MCF 10A (cell line): ENCODE data around the gene HYCC2. TPM values are rescaled to one million over a fixed set of nuclear protein-coding genes. Genes with fewer than 3 reads are reported as not detected.

Experiments
- BruUV-seq: library from RNA; stranded (reverse); fragments of 400-500 nt; replicated peaks from 2 replicates; lab custom pipeline; 2021; lab: Mats Ljungman, UMichigan
- CTCF ChIA-PET: fragments of 300-600 bp; sonication (Branson Sonifier 250); formaldehyde crosslinking; extraction: SDS; loops from one replicate; lab custom pipeline; 2021; ENCODE audit warnings: antibody characterized with exemption, inconsistent platforms; lab: Yijun Ruan, JAX
- POLR2A ChIA-PET: fragments of 300-600, 350-650 bp; sonication (Branson Sonifier 250); formaldehyde crosslinking; extraction: SDS; loops from one replicate; lab custom pipeline; 2020; ENCODE audit warnings: antibody characterized with exemption, inconsistent platforms; lab: Yijun Ruan, JAX
- DNase-seq: peaks from one replicate; pipeline ENCODE4 v3.0.0-alpha.2; 2018; ENCODE audit not compliant: unreplicated experiment
- H3K27ac Mint-ChIP-seq: one replicate; pipeline ENCODE4 v1.8.0; 2022; ENCODE audit warnings: mild to moderate bottlenecking, low read depth, mixed read lengths; ENCODE audit not compliant: unreplicated experiment
- H3K27me3 Mint-ChIP-seq: one replicate; pipeline ENCODE4 v1.8.0; 2022; ENCODE audit warnings: mixed read lengths; ENCODE audit not compliant: insufficient read depth, unreplicated experiment
- H3K36me3 Mint-ChIP-seq: one replicate; pipeline ENCODE4 v1.8.0; 2022; ENCODE audit warnings: mild to moderate bottlenecking, moderate library complexity, mixed read lengths; ENCODE audit not compliant: insufficient read depth, unreplicated experiment
- H3K4me1 Mint-ChIP-seq: one replicate; pipeline ENCODE4 v1.8.0; 2022; ENCODE audit warnings: mixed read lengths; ENCODE audit not compliant: insufficient read depth, unreplicated experiment
- H3K4me3 Mint-ChIP-seq: one replicate; pipeline ENCODE4 v1.8.0; 2022; ENCODE audit warnings: mild to moderate bottlenecking, moderate library complexity, mixed read lengths; ENCODE audit not compliant: unreplicated experiment
- H3K9me3 Mint-ChIP-seq: one replicate; pipeline ENCODE4 v1.8.0; 2022; ENCODE audit warnings: mixed read lengths; ENCODE audit not compliant: unreplicated experiment
- intact Hi-C: fragments of 100-400 bp; cut with micrococcal nuclease; formaldehyde crosslinking; loops from 2 replicates; pipeline ENCODE4 v1.14.1; 2022
- total RNA-seq: library from RNA; stranded (reverse); gene quantifications from 2 replicates; pipeline ENCODE4 v1.2.3, GENCODE V29; 2022
- TF ChIP-seq, protein P1 (sequence below): fragments of 200-600 bp; IDR thresholded peaks from one replicate; pipeline ENCODE4 v1.8.0; 2022; ENCODE audit warnings: antibody characterized with exemption, mild to moderate bottlenecking; ENCODE audit not compliant: unreplicated experiment

HYCC2 gene
- total RNA-seq, 1 experiment from 2014 or later: 13.7 TPM

GRCh38 chr2:201074996-201075395, 3.5 kb upstream of the HYCC2 start:
- Mint-ChIP-seq H3K27ac (no peak overlapping the region), H3K36me3 (peaks cover 23% of the 10 kb centered on the region), H3K27me3 (no peaks in the 10 kb centered on the region), H3K4me3 (no peak overlapping the region), H3K9me3 (no peaks in the 10 kb centered on the region), H3K4me1 (peaks cover 11% of the 10 kb centered on the region)
- ChIA-PET POLR2A (interaction anchor here (0.8 to 7.8 kb wide), 3 partner anchors 14 to 83 kb away, joined by 3 to 175 read pairs (median 3); partner anchors contain the start of gene CFLAR), CTCF (interaction anchor here (0.6 to 1.7 kb wide), 2 partner anchors 157 to 194 kb away, joined by 3 to 5 read pairs; no protein-coding TSS in a partner anchor)
- TF ChIP-seq, protein P1, sequence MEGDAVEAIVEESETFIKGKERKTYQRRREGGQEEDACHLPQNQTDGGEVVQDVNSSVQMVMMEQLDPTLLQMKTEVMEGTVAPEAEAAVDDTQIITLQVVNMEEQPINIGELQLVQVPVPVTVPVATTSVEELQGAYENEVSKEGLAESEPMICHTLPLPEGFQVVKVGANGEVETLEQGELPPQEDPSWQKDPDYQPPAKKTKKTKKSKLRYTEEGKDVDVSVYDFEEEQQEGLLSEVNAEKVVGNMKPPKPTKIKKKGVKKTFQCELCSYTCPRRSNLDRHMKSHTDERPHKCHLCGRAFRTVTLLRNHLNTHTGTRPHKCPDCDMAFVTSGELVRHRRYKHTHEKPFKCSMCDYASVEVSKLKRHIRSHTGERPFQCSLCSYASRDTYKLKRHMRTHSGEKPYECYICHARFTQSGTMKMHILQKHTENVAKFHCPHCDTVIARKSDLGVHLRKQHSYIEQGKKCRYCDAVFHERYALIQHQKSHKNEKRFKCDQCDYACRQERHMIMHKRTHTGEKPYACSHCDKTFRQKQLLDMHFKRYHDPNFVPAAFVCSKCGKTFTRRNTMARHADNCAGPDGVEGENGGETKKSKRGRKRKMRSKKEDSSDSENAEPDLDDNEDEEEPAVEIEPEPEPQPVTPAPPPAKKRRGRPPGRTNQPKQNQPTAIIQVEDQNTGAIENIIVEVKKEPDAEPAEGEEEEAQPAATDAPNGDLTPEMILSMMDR: no peak
- intact Hi-C loops: no loop called here
- BruUV-seq: no TSS peak
- DNase-seq: no peak

- peaks cover 25% of the 10 kb centered on the region for H3K4me1 Mint-ChIP-seq
- no peak overlapping the region for H3K27ac Mint-ChIP-seq
- BruUV-seq: no TSS peak
- intact Hi-C loops: loop anchor here (2.0 kb wide), 1 partner anchor 78 kb away; no protein-coding TSS in a partner anchor
- peak overlapping the region; percentile 81 for H3K4me3 Mint-ChIP-seq
- CTCF ChIA-PET: interaction anchor here (1.1 to 1.6 kb wide), 3 partner anchors 12 to 159 kb away, joined by 4 to 6 read pairs (median 4); no protein-coding TSS in a partner anchor
- POLR2A ChIA-PET: interaction anchor here (1.2 to 7.8 kb wide), 8 partner anchors 44 to 209 kb away, joined by 5 to 175 read pairs (median 39); partner anchors contain the start of genes CFLAR, CLK1, NIF3L1 and ORC2
- H3K9me3 Mint-ChIP-seq: no peaks in the 10 kb centered on the region
- DNase-seq: no peak
- no peaks in the 10 kb centered on the region for H3K27me3 Mint-ChIP-seq
- peaks cover 13% of the 10 kb centered on the region for H3K36me3 Mint-ChIP-seq
- TF ChIP-seq, protein P1: no peak
Observed at GRCh38 chr2:201073071-201073470, 1.6 kb upstream of the HYCC2 start.

DNA sequence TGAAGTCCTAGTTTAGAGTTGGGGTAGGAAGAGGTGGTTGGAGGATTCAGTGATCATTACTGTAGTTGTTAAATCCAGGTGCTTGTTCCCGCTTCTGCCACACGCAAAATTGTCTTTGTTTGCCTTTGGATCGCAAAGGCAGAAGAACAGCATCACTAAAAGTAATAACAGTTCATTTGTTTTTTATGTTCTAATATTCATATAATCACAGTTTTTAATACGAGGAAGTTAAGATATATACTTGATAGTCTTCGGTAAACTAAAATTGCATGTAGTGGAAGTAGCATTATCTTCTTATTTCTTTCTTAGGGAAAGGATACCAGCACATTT, 695 bp upstream of the HYCC2 start:
- Mint-ChIP-seq H3K4me3 (peak overlapping the region; percentile 81), H3K36me3 (peaks cover 13% of the 10 kb centered on the region), H3K27me3 (no peaks in the 10 kb centered on the region), H3K4me1 (peaks cover 25% of the 10 kb centered on the region), H3K9me3 (no peaks in the 10 kb centered on the region), H3K27ac (peak overlapping the region; percentile 89)
- TSS peak; percentile 85 for BruUV-seq
- DNase-seq: no peak
- TF ChIP-seq, protein P1: no peak
- intact Hi-C loops: loop anchor here (2.0 kb wide), 1 partner anchor 79 kb away; no protein-coding TSS in a partner anchor
- ChIA-PET POLR2A (interaction anchor here (0.7 to 7.8 kb wide), 22 partner anchors 38 to 359 kb away, joined by 3 to 175 read pairs (median 8); partner anchors contain the start of genes CFLAR, CLK1, NIF3L1 and ORC2), CTCF (interaction anchor here (0.6 to 1.6 kb wide), 5 partner anchors 13 to 167 kb away, joined by 4 to 6 read pairs (median 5); no protein-coding TSS in a partner anchor)

DNA sequence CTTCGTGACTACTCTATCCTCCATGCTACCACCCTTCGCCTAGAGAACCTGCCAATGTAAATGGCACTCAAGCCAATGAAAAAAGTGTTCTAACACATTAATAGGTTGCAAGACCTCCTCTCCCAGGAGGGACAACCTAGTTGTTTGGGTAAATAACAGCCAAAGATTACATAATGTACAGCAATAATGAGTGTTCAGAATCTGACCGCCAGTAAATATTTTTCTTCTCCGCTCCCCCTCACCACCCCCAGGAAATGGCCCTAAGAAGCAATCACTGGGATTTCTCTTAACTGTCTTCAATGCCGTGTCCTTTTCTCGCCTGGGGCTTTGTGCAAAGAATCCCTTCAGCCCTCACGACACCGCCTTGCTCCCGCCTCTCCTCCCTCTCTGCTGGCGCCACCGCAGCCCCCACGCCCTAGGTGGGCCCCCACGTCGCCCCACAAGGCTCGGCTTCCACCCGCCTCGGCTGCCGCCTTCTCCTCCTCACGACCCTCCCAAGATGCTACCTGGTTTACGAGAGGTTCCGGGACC, 458 bp downstream of the HYCC2 start:
- TF ChIP-seq, protein P1: no peak
- H3K36me3 Mint-ChIP-seq: peaks cover 13% of the 10 kb centered on the region
- POLR2A ChIA-PET: interaction anchor here (0.7 to 7.8 kb wide), 24 partner anchors 8 to 315 kb away, joined by 3 to 175 read pairs (median 8); partner anchors contain the start of genes CFLAR, CLK1, NIF3L1 and ORC2
- CTCF ChIA-PET: interaction anchor here (0.5 to 7.2 kb wide), 21 partner anchors 15 to 1134 kb away, joined by 3 to 94 read pairs (median 5); partner anchors contain the start of genes NIF3L1, ORC2 and PPIL3
- H3K27ac Mint-ChIP-seq: peak overlapping the region; percentile 89
- peaks cover 25% of the 10 kb centered on the region for H3K4me1 Mint-ChIP-seq
- peak overlapping the region; percentile 81 for H3K4me3 Mint-ChIP-seq
- peak; percentile 42 for DNase-seq
- intact Hi-C loops: loop anchor here (1.0 to 2.0 kb wide), 3 partner anchors 46 to 162 kb away; partner anchors contain the start of gene CFLAR
- H3K27me3 Mint-ChIP-seq: no peaks in the 10 kb centered on the region
- BruUV-seq: no TSS peak
- no peaks in the 10 kb centered on the region for H3K9me3 Mint-ChIP-seq
